Effector memory CD4-positive, alpha-beta T cell (primary cell): Measurements from ENCODE around the gene FXYD5.

Source experiments
- DNase-seq, 3 donors: peaks; one replicate each; pipeline ENCODE4 v3.0.0-alpha.2; 2020
- H3K27ac ChIP-seq: 2 replicates; pipeline ENCODE4 v1.7.0; 2013; ENCODE audit warnings: mild to moderate bottlenecking, low read length, moderate library complexity; ENCODE audit not compliant: insufficient read depth, poor library complexity, severe bottlenecking
- H3K27me3 ChIP-seq: replicated peaks from 2 replicates; pipeline ENCODE4 v1.7.0; 2013; ENCODE audit warnings: mild to moderate bottlenecking, low read length; ENCODE audit not compliant: insufficient read depth, control insufficient read depth, poor library complexity, severe bottlenecking
- H3K36me3 ChIP-seq: 2 replicates; pipeline ENCODE4 v1.7.0; 2013; ENCODE audit warnings: mild to moderate bottlenecking, low read length, moderate library complexity; ENCODE audit not compliant: control insufficient read depth, insufficient read depth
- H3K4me1 ChIP-seq: 2 replicates; pipeline ENCODE4 v1.7.0; 2013; ENCODE audit warnings: low read length, mild to moderate bottlenecking; ENCODE audit not compliant: control insufficient read depth, insufficient read depth, poor library complexity, severe bottlenecking
- H3K4me3 ChIP-seq: 2 replicates; pipeline ENCODE4 v1.7.0; 2013; ENCODE audit warnings: low read length, low read depth, mild to moderate bottlenecking; ENCODE audit not compliant: insufficient read depth, poor library complexity, severe bottlenecking
- H3K9me3 ChIP-seq: 2 replicates; pipeline ENCODE4 v1.7.0; 2013; ENCODE audit warnings: mild to moderate bottlenecking, low read length, moderate library complexity; ENCODE audit not compliant: control insufficient read depth

Gene FXYD5

DNA sequence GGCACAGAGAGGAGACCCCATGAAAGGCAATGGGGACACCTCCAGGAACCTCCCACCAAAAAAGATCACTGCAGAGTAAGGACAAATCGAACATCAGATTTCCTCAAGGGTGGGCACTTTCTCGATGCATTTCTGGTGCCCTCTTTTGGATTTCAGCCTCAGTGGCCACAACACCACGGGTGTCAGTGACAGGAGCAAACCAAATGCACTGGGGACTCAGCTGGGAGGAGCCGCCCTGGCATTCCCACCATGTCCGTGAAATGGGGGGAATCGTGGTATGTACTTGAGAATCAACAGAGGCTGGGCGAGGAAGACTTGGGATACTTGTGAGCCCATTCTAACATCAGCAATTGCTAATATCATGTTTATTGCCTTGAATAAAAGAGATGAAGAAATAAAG is 57.7 kb downstream of the FXYD5 start:
- no peaks in the 10 kb centered on the region for H3K9me3 ChIP-seq
- H3K27ac ChIP-seq = peak overlapping the region; percentile 95
- no peaks in the 10 kb centered on the region for H3K27me3 ChIP-seq
- H3K4me3 ChIP-seq = no peak overlapping the region
- H3K36me3 ChIP-seq = no peaks in the 10 kb centered on the region
- no peak for DNase-seq
- H3K4me1 ChIP-seq = peaks cover 29% of the 10 kb centered on the region

DNA sequence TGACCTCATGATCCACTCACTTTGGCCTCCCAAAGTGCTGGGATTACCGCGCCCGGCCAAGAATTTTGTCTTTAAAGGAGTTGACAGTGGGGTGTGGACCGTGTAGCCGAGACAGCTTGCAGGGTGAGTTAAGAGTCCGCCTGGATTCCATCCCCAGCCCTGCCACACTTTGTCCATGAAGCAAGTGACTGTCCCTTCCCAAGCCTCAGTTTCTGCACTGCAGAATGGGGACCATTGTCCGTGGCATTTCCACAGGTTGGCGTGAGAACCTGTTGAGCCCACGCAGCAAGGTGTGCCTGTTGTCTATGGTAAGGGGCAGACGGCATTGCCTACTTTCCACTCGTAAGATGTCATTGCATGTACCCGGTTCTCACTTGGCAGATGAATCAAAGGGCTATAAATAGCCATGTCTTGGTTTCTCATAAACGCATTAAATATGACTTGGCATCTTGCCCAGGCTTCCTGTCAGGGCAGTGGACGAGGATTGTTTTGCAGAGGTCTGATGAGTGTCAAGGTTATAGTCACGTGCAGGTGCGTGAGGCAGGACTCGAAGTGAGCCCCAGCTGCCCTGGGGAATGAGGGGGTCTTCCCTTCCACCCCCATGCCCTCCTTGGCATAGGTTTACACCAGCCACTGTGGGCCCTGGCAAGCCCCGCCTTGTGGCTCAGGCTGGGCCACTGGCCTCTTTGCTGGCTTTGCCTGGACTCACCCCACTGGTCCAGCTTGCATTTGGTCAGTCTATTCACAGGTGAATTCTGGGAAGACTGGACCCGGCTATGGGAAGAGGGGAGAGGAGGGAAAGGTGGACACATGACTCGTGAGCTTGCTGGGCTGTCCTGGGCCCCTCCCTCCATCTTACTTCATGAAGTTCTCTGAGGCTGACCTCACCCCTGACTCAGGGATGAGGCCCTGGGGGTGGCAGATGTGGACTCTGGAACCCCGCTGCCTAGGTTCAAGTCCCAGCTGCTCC is 59.4 kb downstream of the FXYD5 start:
- H3K4me3 ChIP-seq = no peak overlapping the region
- H3K4me1 ChIP-seq = peaks cover 27% of the 10 kb centered on the region
- H3K36me3 ChIP-seq = no peaks in the 10 kb centered on the region
- DNase-seq = peak; percentile 69 to 74 (median 72)
- no peaks in the 10 kb centered on the region for H3K9me3 ChIP-seq
- H3K27me3 ChIP-seq = no peaks in the 10 kb centered on the region
- H3K27ac ChIP-seq = peak overlapping the region; percentile 95

DNA sequence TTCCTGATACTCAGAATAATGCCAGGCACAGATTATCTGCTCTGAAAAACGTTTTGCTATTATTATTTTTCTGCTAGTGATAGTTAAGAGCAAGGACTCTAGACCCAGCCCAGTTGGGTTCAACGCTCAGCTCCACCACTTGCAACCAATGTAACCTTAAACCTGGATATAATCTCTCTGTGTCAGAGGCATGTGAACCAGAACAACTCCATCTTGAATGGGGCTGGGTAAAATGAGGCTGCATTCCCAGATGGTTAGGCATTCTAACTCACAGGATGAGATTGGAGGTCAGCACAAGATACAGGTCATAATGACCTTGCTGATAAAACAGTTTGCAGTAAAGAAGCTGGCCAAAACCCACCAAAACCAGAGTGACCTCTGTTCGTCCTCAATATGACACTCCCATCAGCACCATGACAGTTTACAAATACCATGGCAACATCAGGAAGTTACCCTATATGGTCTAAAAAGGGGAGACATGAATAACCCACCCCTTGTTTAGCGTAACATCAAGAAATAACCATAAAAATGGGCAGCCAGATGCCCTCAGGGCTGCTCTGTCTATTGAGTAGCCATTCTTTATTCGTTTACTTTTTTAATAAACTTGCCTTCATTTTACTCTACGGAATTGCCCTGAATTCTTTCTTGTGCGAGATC is 60.4 kb downstream of the FXYD5 start:
- H3K4me3 ChIP-seq = no peak overlapping the region
- peak overlapping the region; percentile 95 for H3K27ac ChIP-seq

DNA sequence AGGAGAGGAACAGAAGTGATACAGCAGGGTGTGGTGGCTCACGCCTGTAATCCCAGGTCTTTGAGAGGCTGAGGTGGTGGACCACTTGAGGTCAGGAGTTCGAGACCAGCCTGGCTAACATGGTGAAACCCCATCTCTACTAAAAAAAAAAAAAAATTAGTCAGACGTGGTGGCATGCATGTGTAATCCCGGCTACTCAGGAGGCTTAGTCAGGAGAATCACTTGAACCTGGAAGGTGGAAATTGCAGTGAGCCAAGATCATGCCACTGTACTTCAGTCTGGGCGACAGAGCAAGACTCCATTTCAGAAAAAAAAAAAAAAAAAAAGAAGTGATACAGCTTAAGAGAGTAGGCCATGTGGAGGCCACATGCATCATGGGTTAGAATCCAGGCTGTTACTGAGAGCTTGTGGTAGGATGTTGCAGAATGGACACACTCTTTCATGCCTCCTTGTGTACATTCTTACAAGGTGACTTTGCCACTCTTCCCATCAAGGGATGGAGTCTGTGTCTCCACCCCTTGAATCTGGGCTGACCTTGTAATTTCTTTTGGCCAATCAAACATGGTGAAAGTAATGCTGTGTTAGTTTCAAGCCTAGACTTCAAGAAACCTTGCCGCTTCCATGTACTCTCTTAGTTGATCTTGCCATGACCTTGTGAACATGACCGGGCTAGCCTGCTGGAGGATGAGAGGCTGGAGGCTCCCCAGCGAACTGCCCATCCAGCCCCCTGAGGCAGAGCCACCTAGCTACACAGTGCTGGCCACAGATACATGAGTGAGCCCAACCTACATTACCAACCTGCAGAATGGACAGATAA is 61.7 kb downstream of the FXYD5 start:
- no peak for DNase-seq
- Histone ChIP-seq H3K4me1 (peaks cover 27% of the 10 kb centered on the region), H3K4me3 (no peak overlapping the region), H3K27me3 (no peaks in the 10 kb centered on the region), H3K9me3 (no peaks in the 10 kb centered on the region), H3K27ac (peak overlapping the region; percentile 14), H3K36me3 (no peaks in the 10 kb centered on the region)

More for the DNA sequence above, 60.4 kb downstream of the FXYD5 start:
- DNase-seq = no peak
- peaks cover 27% of the 10 kb centered on the region for H3K4me1 ChIP-seq
- H3K27me3 ChIP-seq = no peaks in the 10 kb centered on the region
- no peaks in the 10 kb centered on the region for H3K36me3 ChIP-seq
- no peaks in the 10 kb centered on the region for H3K9me3 ChIP-seq

DNA sequence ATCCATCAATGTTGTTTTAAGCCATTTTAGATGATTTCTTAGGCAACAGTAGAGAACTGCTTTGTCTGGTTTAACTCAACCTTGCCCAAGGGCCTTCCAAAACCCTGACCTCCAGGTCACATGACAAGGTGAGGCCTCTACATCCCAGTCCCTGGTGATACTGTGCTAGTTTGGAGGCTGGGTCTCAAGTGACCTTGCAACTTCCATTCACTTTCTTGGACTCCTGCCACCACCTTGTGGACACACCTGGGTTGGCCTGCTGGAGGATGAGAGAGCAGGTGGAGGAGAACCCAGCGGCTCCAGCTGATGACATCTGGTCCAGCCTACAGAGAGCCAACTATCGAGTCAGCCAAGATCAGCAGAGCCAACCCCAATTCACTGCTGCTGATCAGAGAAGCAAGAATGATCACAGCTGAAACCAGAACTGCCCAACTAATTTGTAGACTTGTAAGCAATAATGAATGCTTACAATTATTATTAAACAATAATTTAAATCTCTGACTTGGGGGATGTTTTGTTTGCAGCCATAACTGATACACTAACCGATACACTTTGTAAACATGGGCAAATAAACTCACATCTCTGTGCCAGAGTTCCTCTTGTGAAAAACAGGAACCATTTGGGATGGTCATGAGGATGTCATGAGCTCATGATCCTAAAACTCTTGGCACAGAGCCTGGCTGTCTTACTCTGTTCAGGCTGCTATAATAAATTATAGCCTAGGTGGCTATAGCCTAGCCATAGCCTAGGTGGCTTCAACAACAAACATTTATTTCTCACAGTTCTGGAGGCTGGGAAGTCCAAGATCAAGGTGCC is 62.5 kb downstream of the FXYD5 start:
- no peak overlapping the region for H3K4me3 ChIP-seq
- H3K36me3 ChIP-seq = no peaks in the 10 kb centered on the region
- no peaks in the 10 kb centered on the region for H3K9me3 ChIP-seq
- H3K4me1 ChIP-seq = peaks cover 31% of the 10 kb centered on the region
- H3K27me3 ChIP-seq = no peaks in the 10 kb centered on the region
- DNase-seq = peak; percentile 16 to 27 (median 23)
- H3K27ac ChIP-seq = peak overlapping the region; percentile 14

DNA sequence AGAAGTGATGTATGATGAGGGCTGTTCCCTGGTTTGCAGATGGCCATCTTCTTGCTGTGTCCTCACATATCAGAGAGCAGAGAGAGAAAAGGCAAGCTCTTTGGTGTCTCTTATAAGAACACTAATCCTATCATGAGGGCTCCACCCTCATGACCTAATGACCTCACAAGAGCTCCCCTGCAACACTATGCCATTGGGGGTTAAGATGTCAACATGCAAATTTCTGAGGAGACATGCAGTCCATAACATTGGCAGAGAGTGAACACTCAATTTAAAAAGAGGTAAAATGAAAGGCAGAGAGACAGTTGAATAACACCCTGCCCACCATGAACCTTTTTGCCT is 63.1 kb downstream of the FXYD5 start:
- DNase-seq = no peak
- Histone ChIP-seq H3K36me3 (no peaks in the 10 kb centered on the region), H3K27ac (no peak overlapping the region), H3K9me3 (no peaks in the 10 kb centered on the region), H3K27me3 (no peaks in the 10 kb centered on the region), H3K4me3 (no peak overlapping the region), H3K4me1 (peaks cover 26% of the 10 kb centered on the region)

DNA sequence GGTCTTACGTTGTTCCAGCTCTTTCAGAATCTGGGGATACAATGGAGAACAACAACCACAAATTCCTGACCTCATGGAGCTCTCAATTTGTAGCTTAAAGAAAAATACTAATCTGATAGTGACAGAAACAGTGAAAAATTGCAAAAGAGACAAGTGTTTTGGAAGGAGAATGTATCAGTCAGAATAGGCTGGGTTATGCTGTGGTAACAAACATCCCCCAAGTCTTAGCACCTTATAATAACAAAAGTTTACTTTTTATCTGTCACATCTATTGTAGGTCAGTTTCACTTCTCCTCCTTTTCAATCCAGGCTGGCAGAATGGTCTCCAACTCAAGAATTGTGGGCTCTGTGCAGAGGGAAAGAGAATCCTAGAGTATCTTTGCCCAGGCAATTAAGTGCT is 64.5 kb downstream of the FXYD5 start:
- no peak overlapping the region for H3K4me3 ChIP-seq
- no peaks in the 10 kb centered on the region for H3K27me3 ChIP-seq
- DNase-seq = no peak
- H3K9me3 ChIP-seq = no peaks in the 10 kb centered on the region
- no peaks in the 10 kb centered on the region for H3K36me3 ChIP-seq
- no peak overlapping the region for H3K27ac ChIP-seq
- peaks cover 16% of the 10 kb centered on the region for H3K4me1 ChIP-seq
